ENCODE data around the gene ELF4. TPM values are rescaled to one million over a fixed set of nuclear protein-coding genes. Genes with fewer than 3 reads are reported as not detected.
A peak's percentile ranks its signal among the peaks of the same experiment; 100 is the strongest.

ELF4 gene
- total RNA-seq, 1 donor from 2014 or later: 11.2 TPM

DNA sequence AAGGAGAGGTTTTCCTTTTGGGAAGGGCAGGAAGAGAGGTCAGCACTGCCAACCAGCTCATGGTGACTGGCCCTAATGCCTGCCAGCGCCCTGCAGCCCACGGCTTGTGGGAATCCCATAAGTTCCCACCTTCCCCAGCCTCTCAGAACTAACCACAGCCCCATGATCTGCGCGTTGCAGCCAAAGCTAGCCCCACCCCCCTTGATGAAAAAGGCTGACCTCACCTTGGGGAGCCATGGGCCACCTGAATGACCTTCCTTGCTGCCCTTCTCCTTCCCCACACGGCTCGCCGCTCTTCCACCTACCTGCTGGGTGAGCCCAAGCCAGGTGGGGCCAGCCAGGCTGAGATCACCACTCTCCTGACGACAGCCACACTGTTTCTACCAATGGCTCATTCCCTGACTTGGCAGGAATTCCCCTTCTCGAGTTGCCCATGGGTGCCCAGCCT lies 3.9 kb upstream of the ELF4 start:
- peak; percentile 52 for ATAC-seq

DNA sequence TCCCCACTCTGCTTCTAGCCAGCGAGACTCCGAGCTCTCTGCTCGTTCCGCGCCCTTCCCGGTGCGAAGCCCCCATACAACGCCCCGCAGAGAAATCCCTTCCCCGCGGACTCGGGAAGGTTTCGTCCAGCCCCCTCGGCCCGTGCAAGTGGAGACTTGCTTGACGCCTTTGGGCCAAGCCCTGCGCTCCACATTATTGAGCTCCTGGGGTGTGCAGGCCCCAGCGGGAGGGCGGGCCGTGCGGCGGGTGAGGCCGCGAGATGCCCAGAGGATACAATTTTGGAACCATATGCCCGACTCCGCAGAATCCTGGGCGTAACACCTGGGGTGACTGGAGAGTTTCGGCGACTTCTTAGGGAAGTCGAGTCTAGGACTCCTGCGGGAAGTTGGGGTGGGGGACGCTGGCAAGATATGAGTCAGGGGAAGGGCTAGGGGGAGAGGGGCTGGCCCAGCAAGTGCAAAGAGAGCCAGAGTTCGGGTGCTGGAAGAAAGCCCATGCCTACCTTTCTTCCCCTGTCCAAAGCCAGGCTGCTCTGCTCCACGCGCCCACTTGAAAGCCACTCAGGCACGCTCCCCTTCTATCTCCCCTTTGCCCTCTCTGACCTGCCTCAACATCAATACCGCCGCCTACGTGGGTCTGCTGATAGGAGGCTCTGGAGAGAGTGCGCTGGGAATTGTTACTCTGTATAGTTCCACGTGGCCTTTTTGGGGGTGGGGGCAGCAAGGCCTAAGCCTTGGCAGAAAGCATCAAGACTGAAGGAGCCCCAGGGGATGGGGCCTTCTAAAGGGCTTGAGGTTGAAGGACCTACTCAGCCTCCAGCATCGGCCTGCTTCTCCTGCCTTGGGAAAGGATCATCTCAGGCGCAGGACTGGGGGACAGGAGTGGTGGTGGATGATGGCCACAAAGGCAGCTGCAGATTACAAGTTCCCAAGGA lies 1.2 kb upstream of the ELF4 start:
- peak; percentile 71 for ATAC-seq

DNA sequence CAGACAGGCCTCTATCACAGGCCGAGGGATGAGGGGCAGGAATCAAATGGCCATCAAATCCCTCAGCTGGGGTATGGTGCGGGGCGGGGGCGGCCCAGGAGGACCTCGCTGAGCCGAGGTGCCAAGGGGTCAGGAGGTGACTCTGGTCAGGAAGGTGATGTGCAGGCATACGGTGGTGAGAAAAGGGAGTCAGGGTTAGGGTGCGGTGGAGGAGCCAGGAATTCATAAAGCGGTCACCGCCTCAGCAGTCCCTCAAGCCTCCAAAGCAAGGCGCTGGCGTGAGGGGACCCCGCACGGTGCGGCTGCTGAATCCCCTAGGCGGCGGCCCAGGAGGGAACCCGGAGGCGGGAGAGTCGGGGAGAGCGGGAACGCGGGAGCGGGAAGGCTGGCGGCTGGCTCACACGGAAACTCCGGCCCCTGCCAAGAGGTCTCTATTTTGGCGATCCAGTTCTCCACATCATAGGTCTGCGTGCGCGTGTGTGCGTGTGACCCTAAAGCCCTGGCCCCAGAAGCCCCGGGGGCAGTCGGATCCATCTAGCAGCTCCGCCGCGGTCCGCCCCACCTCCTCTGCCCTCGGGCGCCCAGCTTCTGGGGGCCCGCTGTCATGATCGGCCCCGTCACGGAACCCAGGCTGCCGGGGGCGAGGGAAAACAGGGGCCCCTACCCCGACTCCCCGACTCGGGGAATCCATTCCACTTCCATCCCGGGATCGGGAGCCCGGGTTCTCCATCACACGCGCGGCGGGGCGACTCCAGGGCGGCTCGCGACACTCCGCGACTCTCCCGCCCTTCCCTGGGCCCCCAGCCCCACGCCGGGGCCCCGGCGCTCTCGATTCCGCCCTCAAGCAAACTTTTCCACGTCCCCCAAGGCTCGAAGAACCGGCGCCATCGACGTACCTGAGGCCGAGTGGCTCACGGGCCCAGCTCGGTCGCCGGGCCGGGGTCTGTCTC lies 593 bp downstream of the ELF4 start:
- no peak for ATAC-seq

DNA sequence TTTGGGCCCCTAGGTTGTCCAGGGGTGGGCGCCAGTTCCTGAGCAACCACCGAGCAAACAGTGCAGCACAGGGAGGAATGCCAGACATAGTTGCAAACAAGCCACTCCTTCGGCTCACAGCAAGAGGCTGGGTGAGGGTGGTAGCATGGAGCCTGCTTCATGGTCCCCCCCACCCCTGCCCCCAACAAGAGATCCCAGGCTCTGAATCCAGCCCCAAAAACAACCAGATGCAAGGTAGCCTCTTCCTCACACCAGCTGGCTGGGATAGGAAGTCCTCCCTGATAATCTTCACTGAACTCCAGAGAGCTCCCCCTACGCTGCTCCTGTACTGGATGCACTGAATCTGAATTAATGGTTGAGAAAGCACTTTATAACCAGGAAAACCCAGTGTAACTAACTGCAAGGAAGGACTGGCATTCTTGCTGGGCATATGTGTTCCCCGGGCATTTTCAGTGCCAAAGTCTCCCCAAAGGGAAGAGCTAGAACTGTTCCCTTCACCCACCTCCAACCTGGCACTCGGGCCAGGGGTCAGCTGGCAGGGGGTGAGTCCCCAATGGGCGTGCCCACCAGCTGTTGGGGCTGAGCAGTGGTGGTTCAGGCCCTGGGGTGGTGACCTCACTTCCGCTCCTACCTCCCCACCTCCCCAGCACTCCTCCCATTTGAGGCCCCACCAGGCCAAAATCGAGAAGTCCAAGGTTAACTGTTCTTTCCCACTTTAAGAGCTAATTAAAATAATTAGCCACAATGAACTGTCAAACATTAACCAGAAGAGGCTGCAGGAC lies 1.5 kb downstream of the ELF4 start:
- peak; percentile 37 for ATAC-seq

DNA sequence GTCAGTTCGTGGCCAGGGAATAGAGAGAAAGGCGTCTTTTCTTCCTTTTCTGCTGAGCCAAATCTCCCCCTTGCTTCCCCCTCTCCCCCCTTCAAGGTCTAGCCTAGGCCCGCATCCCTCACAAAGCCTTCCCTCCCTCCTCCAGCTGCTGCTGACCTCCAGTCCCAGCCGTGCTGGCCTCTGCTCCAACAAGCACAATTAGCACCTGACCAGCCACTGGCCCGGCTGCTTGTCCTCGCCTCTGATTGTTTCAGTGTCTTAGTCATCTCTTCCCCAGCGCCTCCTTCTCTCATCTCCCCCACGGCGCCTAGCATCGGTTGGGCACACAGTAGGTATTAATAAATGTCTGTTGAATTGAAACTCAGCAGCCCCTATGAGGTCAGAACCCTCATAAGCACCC lies 4.2 kb downstream of the ELF4 start:
- ATAC-seq: no peak

DNA sequence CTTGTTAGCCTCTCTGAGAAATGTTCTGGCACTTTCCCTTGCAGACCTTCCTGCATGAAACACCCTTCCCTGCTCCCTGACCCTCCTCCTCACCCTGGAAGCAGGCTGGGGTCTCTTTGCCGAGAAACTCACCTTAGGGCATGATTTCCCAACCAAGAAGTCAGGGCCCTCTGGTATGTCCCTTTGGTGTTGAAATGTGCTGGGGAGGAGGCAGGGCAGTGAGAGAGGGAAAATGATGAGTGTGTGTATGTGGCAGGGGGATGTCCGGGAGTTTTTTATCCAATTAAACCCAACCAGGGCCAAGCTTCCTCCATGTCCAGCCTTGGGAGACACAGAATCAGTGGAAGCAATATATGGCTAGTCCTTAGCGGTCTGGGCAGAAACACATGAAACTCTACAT lies 5.1 kb downstream of the ELF4 start:
- ATAC-seq: no peak

DNA sequence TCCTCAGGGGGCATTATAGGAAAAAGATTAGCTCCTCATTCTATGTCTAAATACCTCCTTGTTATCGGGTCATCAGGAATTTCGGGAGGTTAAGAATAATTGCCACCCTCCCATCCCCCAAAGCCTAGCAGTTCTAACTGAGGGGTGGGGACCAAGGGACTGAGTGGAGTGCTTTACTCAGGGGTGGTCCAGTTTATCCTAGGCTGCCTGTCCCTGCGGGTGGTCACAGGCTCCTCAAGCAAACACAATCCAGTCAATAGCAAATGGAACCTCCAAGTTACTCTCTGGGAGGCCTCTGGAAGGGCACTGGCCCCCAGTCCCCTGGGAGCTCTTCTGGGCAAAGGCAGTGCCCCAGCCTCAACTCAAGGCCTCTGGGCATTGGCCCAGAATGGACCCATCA lies 6.7 kb downstream of the ELF4 start:
- no peak for ATAC-seq

DNA sequence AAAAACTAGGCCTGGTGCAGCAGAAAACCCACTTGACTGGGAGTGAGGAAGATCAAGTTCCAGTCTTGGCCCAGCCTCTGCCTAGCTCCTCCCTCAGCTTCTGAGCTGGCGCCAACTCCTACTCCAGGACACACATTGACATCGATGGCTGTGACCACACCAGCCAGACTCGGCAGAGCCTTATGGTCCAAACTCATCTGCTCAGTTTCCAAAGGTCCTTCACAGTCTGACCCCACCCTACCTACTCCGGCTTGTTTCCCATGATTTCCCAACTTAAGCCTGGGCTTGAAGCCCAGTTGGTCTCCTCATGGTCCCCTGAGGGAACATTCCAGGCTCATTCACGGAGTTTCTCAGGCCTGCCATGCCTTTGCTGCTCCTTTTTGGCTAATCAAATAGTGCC lies 10.1 kb downstream of the ELF4 start:
- peak; percentile 35 for ATAC-seq

DNA sequence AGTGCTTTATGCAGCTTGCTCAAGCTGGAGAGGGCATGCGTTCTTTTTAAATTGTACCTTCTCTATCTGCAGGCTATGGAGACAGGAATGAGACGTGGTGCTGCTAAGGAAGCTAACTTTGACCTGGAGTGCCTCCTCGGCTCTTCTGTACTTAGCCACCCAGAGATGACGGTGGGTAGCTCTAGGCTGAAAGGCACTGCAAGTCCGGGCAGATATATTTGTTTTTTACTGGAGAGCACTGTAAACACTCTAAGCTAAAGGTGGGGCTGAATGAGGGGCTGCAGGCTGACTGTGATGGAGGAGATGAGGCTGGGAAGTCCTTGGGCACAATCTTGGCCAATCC lies 12.1 kb downstream of the ELF4 start:
- peak; percentile 35 for ATAC-seq

DNA sequence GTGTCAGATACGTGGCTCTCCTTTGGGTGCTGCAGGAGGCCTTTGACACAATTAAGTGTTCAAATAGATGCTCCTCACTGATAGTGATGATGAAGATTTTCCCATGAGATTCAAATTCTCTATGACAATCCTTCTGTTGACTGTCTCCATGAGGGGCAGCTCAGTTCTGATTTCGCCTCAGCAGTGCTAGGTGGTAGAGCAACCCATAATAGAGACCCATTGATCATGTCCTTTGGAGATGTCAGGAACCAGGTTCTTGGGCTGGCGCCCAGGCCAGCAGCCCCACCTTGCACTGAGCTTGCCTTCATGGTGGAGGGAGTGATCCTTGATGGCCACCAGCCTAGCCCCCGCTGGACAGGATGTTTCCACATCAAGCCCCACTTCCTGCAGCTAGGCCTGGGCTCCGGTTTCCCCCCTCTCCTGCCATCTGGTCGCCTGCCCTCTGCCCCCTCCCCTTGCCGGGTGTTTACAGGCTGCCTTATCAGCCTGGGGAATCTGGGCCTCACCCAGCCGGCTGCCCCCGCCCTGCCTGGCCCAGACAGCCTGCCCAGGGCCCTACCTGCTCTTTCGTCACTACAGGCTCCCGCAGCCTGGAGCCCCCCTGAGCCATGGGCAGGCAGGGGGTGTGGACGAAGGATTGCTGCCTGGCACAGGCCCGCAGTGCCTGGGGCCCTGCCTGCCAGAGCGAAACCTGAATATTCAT lies 12.6 kb downstream of the ELF4 start:
- peak; percentile 72 for ATAC-seq

DNA sequence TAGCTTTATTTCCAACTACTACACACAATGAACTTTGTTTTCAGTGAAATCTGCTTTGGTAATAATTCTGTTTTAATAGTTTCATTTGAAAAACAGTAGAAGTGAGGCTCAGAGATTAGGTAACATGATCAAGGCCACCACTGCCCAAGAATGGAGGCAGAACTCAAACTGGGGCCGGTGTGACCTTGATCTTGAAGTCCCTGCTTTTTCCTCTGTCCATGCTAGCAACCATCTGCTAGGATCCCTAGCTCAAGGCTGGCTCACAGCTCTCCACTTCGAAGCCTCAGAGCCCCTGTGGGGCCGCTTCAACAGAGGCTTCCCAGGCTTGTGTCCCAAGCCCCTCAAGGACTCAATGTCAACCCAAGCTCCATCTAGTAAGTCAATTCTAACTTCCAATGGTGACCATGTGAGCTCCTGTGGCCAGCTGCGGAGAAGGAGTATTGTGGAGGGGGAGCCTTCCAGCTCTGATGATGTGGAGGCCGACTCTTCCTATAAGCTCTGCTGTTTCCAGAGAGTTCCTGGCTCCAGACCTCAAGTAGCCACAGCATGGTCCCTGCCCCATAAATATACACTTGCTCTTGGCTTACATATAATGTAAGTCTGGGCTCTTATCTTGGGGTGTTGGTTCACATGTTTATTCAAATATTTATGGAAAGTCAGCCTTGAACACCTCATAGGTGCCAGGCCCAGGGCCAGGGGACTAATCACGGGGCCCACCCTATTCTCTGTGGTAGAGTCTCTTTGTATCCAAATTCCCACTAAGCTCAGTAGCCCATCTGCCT lies 14.9 kb downstream of the ELF4 start:
- ATAC-seq: no peak

DNA sequence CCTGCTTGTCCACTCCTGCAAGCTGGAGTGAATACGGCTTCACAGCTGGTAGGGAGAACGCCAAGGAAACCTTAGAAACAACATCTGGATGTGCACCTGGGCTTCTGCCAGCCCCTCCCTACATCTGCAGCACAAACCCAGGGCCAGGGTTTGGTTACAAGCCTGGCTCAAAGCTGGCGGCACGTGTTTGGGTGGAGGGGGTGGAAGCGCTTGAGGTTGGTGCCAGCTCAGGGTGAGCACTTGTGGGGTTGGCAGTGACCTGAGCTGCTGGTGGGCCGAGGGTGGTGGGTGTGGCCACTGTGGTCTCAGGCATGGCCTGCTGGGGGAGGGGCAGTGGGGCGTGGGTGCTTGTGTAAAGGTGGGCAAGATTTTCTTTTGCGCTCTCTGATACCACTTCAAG lies 15.6 kb downstream of the ELF4 start:
- no peak for ATAC-seq

DNA sequence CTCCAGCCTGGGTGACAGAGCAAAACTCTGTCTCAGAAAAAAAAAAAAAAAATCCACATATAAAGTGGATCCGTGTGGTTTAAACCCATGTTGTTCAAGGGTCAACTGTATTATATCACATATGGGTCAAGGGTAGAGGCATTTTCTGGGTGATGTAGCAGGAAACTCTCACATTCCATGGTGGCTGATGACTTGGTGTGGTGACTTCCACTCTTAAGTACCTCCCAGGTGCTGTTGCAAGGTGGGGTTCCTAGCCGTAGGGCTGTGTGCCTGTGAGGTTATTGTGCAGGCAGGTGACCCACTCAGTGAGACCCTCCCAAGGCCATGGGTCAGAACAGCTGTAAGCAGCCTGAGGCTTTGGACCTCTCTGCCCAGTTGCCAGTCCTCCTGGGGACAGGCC lies 17.0 kb downstream of the ELF4 start:
- ATAC-seq: no peak

DNA sequence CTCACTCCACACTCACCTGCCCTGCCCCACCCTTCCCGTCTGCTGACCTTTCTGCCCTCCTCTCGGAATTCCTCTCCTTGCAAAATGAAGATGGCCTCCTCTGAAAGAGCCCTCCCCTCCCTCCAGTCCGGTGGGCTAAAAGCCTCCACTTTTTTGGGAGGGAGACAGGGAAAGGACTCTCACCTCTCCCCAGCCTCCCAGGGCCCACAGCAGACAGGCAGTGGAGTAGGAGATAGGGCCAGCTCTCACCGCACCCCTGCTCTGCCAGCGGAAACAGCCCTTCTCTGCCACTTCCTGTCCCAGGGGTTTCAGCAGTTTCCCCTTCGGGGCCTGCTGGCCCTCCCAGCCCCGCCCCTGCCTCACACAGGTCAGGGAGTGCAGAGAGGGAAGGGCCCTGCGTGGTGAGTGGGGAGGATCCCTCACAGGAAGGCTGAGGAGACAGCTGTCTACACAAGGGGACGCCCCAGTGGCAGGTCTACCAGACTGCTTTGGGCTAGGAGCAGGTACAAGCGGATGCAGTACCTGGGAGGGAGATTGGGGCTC lies 18.2 kb downstream of the ELF4 start:
- ATAC-seq: peak; percentile 87

DNA sequence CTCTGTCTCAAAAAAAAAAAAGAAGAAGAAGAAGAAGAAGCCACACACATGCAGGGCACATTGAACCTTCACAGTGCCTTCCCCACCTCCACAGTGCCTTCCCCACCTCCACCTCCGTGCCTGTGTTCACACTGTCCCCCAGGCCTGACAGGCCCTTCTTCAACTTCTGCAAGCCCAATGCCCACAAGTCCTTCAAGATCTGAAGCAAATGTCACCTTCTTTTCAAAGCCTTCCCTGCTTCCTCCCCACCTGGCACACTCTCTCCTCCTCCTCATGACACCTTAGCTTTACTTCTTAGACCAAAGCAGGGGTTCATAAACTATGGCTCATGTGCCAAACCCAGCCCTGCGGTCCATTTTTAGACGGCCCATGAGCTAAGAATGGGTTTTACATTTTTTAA lies 19.9 kb downstream of the ELF4 start:
- no peak for ATAC-seq

DNA sequence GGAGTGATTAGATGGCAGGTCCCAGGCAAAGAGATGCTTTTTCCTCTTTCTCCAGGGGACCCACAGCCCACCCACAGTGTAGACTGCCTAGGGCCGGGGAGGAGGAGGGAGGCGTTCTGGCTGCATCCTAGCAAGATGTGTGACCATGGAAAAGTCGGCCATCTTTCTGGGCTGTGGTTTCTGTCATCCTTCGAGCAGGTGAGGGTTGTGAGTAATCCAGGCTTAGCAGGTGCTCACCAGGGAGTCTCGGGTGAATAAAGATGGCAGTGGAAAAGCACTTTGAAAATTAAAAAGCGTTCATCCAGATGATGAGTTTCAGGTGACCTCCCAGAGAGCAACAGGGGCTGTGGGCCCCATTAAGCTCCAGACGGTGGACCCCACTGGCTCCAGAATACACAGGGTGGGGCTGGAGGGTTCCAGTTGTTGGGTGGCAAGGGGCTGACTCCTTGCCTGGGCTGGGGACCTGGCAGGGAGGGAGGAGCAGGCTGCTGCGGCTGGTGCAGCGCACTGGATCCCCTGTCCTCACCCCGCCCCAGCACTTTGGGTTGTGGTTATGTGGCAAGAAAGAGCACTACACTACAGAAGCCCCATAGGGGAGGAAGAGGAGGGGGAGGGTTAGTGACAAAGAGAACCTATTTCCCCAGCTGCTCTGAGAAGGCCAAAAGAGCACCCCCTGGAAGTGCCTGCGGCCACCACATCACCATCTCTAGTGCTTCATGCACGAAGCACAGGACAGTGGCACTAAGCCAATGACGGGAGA lies 23.7 kb downstream of the ELF4 start:
- peak; percentile 36 for ATAC-seq

DNA sequence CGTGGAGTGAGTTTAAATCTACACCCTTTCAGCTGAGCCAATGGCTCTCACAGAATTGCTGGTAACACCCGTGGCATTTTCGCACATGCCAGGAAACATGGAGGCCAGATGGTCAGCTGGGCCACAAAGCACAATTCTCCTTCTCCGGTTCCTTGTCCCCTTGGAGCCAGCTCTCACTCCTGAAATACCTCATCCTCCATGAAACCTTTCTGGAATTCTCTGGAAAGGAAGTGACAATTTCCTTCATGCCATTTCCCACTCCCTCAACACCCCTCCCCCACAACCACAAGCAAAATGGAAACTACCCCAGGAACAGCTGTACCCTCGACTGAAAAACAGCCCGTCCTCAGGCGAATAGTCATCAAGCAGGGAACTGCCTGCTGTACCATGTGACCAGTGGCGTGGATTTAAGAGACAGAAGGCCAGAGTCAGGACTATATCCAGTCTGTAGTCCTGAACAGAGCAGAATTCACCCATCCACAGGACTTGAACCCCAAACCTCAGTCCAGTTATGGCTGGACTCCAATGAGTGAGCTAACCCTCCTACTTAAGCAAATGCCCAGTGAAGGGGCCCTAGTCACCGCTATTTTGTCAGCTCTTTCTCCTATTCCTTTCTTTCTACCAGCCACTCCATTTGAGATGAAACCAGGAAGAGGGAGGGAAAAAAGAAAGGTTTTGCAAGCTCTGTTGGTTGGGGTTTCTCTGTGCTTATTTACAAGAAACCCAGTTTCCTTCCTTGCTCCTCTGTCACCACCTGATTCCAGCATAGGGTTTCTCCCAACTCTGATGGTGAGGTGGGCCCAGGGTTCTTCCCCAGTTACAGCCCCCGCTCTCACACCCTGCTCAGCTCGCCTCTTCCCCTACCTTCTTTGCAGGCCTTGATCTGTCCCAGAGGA lies 24.5 kb downstream of the ELF4 start:
- ATAC-seq: no peak

DNA sequence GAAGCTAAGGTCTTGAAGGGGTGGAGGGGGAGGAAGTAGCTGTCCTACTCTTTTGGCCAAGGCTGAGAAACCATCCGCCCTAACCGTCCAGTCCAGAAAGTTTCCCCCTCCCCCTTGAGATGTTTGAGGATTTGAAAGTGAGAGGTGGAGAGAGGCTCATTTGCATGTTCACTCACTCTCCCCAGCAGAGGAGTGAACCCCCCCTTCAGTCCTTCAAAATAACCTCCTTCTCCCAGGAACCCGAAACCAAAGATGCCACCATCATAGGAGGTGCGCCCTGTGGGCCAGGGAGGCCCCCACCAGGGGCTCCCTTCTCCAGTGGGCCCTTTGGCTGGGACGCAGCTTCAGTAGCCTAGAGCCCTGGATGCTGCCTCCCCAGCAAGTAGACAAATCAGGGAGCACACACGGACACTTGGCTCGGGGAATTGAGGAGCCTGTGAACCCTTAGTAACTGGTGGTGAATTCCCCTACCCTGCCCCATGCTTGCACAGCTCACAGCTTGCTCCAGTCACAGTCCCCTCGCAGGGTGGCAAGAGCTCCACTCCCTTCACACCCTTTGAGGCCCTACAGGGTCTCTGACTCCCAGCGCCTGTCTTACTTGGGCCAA lies 25.6 kb downstream of the ELF4 start:
- ATAC-seq: no peak

All from esophagus mucosa (tissue), 1 donor.